CD4-positive, alpha-beta T cell (primary cell): ENCODE measurements around the gene INO80E. TPM values are rescaled to one million over a fixed set of nuclear protein-coding genes. Genes with fewer than 3 reads are reported as not detected.
A peak's percentile ranks its signal among the peaks of the same experiment; 100 is the strongest.

ENCODE experiments used
- ATAC-seq: fragments of 200-7000 bp; cut with Tn5 transposase; one replicate; pipeline ENCODE4 v1.10.0; 2022; ENCODE audit warnings: mild to moderate bottlenecking; ENCODE audit not compliant: poor library complexity
- CTCF ChIA-PET: fragments of 350-600 bp; sonication (Branson Sonifier 250); formaldehyde crosslinking; loops from one replicate; lab custom pipeline; 2021; ENCODE audit warnings: antibody characterized with exemption, inconsistent platforms; lab: Charles Lee
- POLR2A ChIA-PET: fragments of 350-600 bp; sonication (Branson Sonifier 250); formaldehyde crosslinking; loops from one replicate; lab custom pipeline; 2021; ENCODE audit warnings: antibody characterized with exemption, inconsistent platforms; lab: Charles Lee
- DNase-seq, 14 experiments: peaks; one replicate each; pipeline ENCODE4 v3.0.0-alpha.2; 2013 to 2020; ENCODE audit warnings: mixed read lengths in 2 of 14
- H3K27ac ChIP-seq, 2 donors: one replicate each; pipeline versions ENCODE4 v1.5.1 to v1.7.0; 2013; ENCODE audit warnings: low read length in 2 of 2, low read depth in 1 of 2, mild to moderate bottlenecking in 1 of 2
- H3K27me3 ChIP-seq, 2 experiments: 1 replicate in 1 of 2; 2 replicates in 1 of 2; pipeline versions ENCODE4 v1.6.1 to v1.7.0; 2013; ENCODE audit warnings: low read length in 2 of 2, control low read depth in 1 of 2, mild to moderate bottlenecking in 1 of 2, moderate library complexity in 1 of 2; ENCODE audit not compliant: insufficient read depth in 2 of 2, control insufficient read depth in 1 of 2
- H3K36me3 ChIP-seq: one replicate; pipeline ENCODE4 v1.6.1; 2013; ENCODE audit warnings: low read length, control low read depth; ENCODE audit not compliant: insufficient read depth
- H3K4me1 ChIP-seq: one replicate; pipeline ENCODE4 v1.6.1; 2013; ENCODE audit warnings: low read length, control low read depth; ENCODE audit not compliant: insufficient read depth
- H3K4me3 ChIP-seq: one replicate; pipeline ENCODE4 v1.5.1; 2013; ENCODE audit warnings: mild to moderate bottlenecking, low read length, moderate library complexity
- H3K9me3 ChIP-seq, 2 experiments: 1 replicate in 1 of 2; 2 replicates in 1 of 2; pipeline versions ENCODE4 v1.6.1 to v1.7.0; 2013; ENCODE audit warnings: low read length in 2 of 2, mild to moderate bottlenecking in 2 of 2, control low read depth in 1 of 2, moderate library complexity in 1 of 2; ENCODE audit not compliant: control insufficient read depth in 1 of 2, insufficient read depth in 1 of 2
- H3K27ac Mint-ChIP-seq: one replicate; pipeline ENCODE4 v1.8.0; 2020; ENCODE audit warnings: mixed read lengths
- H3K27me3 Mint-ChIP-seq: one replicate; pipeline ENCODE4 v1.8.0; 2021; ENCODE audit warnings: mixed read lengths
- H3K36me3 Mint-ChIP-seq: one replicate; pipeline ENCODE4 v1.8.0; 2021; ENCODE audit warnings: low read depth, mixed read lengths
- H3K4me1 Mint-ChIP-seq: one replicate; pipeline ENCODE4 v1.8.0; 2021; ENCODE audit warnings: low read depth, mixed read lengths
- H3K4me3 Mint-ChIP-seq: one replicate; pipeline ENCODE4 v1.8.0; 2020; ENCODE audit warnings: mild to moderate bottlenecking, mixed read lengths
- H3K9me3 Mint-ChIP-seq: one replicate; pipeline ENCODE4 v1.8.0; 2020; ENCODE audit warnings: mixed read lengths
- CTCF ChIP-seq: fragments of 200-600 bp; IDR thresholded peaks from one replicate; pipeline ENCODE4 v1.8.0; 2022; ENCODE audit warnings: antibody characterized with exemption, mild to moderate bottlenecking
- intact Hi-C, 2 experiments: fragments of 100-400 bp; cut with DNase I in 1 of 2; cut with micrococcal nuclease in 1 of 2; formaldehyde crosslinking; loops; one replicate each; pipeline versions ENCODE4 v1.15.1 to v1.9.0; 2023 to 2025; cut with DNase I, micrococcal nuclease
- total RNA-seq, 174 experiments: library from RNA in 2 of 174; stranded (reverse) in 2 of 174; gene quantifications; one replicate each; pipeline ENCODE4 v1.2.3 and lab custom pipeline; 2021 to 2026

INO80E gene
- total RNA-seq, 2 experiments from 2014 or later, result 54.6 to 57.6 TPM

- intact Hi-C loops, result loop anchor here in 1 of 2 experiments (1.0 to 5.0 kb wide), 3 partner anchors 20 to 167 kb away; partner anchors contain the start of gene MAZ
- POLR2A ChIA-PET, result interaction anchor here (0.6 to 6.4 kb wide), 11 partner anchors 13 to 979 kb away, joined by 3 to 69 read pairs (median 5); partner anchors contain the start of genes ALDOA, HIRIP3, INO80E and KCTD13
- Mint-ChIP-seq H3K4me1 (peaks cover 50% of the 10 kb centered on the region), H3K9me3 (no peaks in the 10 kb centered on the region), H3K36me3 (peaks cover 40% of the 10 kb centered on the region), H3K4me3 (peak overlapping the region; percentile 98), H3K27me3 (no peaks in the 10 kb centered on the region), H3K27ac (peak overlapping the region; percentile 84)
- H3K4me1 ChIP-seq, result peaks cover 39% of the 10 kb centered on the region
- no peak for TF ChIP-seq CTCF
- no peaks in the 10 kb centered on the region for H3K27me3 ChIP-seq
- no peaks in the 10 kb centered on the region for H3K9me3 ChIP-seq
- DNase-seq (peak in 3 of 14 experiments; percentile 28 to 54 (median 49)), ATAC-seq (no peak)
- peak overlapping the region; percentile 70 to 83 for H3K27ac ChIP-seq
- H3K4me3 ChIP-seq, result peak overlapping the region; percentile 99
- CTCF ChIA-PET, result interaction anchor here (3.5 kb wide), 1 partner anchor 12 kb away, joined by 17 read pairs; the partner anchor contains the start of gene TMEM219
- peaks cover 22% of the 10 kb centered on the region for H3K36me3 ChIP-seq
Measured at GRCh38 chr16:29974291-29975133, 21.5 kb upstream of the INO80E start.

GRCh38 chr16:29975134-29975538, 20.9 kb upstream of the INO80E start:
- no peaks in the 10 kb centered on the region for H3K27me3 Mint-ChIP-seq
- POLR2A ChIA-PET, result interaction anchor here (0.9 to 6.4 kb wide), 5 partner anchors 13 to 167 kb away, joined by 3 to 69 read pairs (median 18); partner anchors contain the start of genes HIRIP3, INO80E, KCTD13 and TMEM219
- Histone ChIP-seq H3K27me3 (no peaks in the 10 kb centered on the region), H3K4me1 (peaks cover 39% of the 10 kb centered on the region), H3K4me3 (peak overlapping the region; percentile 99), H3K36me3 (peaks cover 28% of the 10 kb centered on the region), H3K27ac (peak overlapping the region; percentile 25 to 70), H3K9me3 (no peaks in the 10 kb centered on the region)
- no peak for DNase-seq
- H3K4me3 Mint-ChIP-seq, result peak overlapping the region; percentile 98
- peak overlapping the region; percentile 84 for H3K27ac Mint-ChIP-seq
- peaks cover 50% of the 10 kb centered on the region for H3K4me1 Mint-ChIP-seq
- peaks cover 43% of the 10 kb centered on the region for H3K36me3 Mint-ChIP-seq
- intact Hi-C loops, result loop anchor here in 1 of 2 experiments (5.0 kb wide), 1 partner anchor 53 kb away; no protein-coding TSS in a partner anchor
- CTCF ChIA-PET, result interaction anchor here (1.3 kb wide), 1 partner anchor 112 kb away, joined by 3 read pairs; the partner anchor contains the start of gene CDIPT
- ATAC-seq, result no peak
- TF ChIP-seq CTCF, result no peak
- no peaks in the 10 kb centered on the region for H3K9me3 Mint-ChIP-seq

- H3K36me3 ChIP-seq, result peaks cover 32% of the 10 kb centered on the region
- no peak for TF ChIP-seq CTCF
- H3K4me3 Mint-ChIP-seq, result peak overlapping the region; percentile 98
- intact Hi-C loops, result loop anchor here in 1 of 2 experiments (5.0 kb wide), 1 partner anchor 54 kb away; no protein-coding TSS in a partner anchor
- no peaks in the 10 kb centered on the region for H3K27me3 ChIP-seq
- H3K9me3 Mint-ChIP-seq, result no peaks in the 10 kb centered on the region
- DNase-seq (no peak), ATAC-seq (no peak)
- peak overlapping the region; percentile 99 for H3K4me3 ChIP-seq
- ChIA-PET POLR2A (interaction anchor here (0.9 to 6.4 kb wide), 4 partner anchors 14 to 168 kb away, joined by 3 to 69 read pairs (median 14); partner anchors contain the start of genes HIRIP3, INO80E, KCTD13 and TMEM219), CTCF (interaction anchor here (1.2 to 1.3 kb wide), 2 partner anchors 14 to 112 kb away, joined by 3 read pairs; partner anchors contain the start of genes CDIPT and TMEM219)
- H3K27me3 Mint-ChIP-seq, result no peaks in the 10 kb centered on the region
- H3K27ac Mint-ChIP-seq, result peak overlapping the region; percentile 84
- H3K36me3 Mint-ChIP-seq, result peaks cover 51% of the 10 kb centered on the region
- H3K4me1 ChIP-seq, result peaks cover 39% of the 10 kb centered on the region
- H3K27ac ChIP-seq, result no peak overlapping the region
- H3K4me1 Mint-ChIP-seq, result peaks cover 50% of the 10 kb centered on the region
- H3K9me3 ChIP-seq, result no peaks in the 10 kb centered on the region
Measured at GRCh38 chr16:29975811-29976511, 20.1 kb upstream of the INO80E start.
